Fibroblast of upper back skin (primary cell): Measurements from ENCODE around the gene PRDM15.

Experiments used
- DNase-seq: peaks from one replicate; pipeline ENCODE4 v3.0.0-alpha.2; 2013

PRDM15 gene

GRCh38 chr21:41775149-41775472 lies 104.0 kb downstream of the PRDM15 start:
- DNase-seq, result no peak

DNA sequence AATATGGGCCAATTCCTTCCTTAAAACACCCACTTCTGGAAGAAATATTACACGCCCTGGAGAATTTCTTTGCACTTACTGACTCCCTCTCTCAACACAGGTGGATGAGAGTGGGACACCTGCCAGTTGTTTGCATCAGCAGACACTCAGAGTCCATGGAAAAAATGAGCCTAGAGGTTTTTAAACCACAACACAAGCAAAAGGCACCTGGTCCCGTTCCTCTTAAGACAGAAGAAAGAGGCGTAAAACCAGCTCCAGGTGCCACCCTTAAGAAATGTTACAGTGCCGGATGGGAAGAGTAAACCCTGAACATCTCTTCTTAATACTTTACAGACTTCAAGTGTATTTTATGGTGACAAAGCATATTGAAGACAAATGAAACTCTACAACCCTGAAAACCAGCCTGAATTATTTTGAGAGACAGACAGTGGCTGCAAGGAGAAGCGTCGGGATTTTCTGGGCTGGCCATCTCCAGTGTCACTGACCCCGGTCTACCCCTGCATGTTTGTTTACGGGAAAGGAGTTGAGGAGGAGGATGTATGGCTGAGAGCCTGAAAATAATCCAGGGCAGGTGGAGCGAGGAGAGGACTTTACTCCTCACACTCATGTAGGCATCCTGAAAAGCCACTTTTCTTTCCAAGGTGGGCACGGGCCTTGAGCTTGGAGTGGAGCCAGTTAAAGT lies 104.5 kb downstream of the PRDM15 start:
- no peak for DNase-seq

DNA sequence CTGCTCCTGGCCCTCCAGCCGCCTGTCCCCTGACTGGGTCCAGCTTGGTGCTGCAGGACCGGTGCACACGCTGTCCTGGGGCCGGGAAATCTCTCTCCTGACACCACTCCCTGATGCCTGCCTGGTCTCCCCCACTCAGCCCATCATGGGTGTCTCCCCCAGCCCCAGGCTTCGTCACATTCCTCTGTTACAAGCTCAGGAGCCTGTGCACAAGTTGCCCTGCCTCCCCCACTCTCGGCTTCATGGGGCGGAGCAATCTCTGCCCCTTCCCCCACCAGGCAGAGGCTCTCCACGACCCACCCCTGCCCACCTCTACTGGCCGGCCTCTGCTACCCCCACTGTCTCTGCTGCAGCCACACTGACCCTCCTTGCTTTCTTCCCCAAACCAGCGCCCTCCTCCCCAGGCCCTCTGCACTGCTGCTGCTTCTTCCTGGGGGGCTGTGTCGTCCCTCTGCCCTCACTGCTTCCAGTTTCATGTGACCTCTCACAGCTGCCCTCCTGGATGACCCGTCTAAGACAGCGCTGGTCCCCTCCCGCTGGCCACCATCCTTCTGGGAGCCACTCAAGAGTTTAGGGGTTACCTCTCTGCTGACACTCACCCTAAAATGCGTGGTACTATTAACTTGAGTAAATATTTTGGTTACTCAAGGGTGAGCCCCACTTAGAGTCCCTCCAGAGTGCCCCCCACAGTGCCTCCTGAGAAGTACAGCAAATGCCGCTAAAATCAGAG lies 106.6 kb downstream of the PRDM15 start:
- DNase-seq, result no peak

GRCh38 chr21:41771625-41771945 lies 107.6 kb downstream of the PRDM15 start:
- no peak for DNase-seq

DNA sequence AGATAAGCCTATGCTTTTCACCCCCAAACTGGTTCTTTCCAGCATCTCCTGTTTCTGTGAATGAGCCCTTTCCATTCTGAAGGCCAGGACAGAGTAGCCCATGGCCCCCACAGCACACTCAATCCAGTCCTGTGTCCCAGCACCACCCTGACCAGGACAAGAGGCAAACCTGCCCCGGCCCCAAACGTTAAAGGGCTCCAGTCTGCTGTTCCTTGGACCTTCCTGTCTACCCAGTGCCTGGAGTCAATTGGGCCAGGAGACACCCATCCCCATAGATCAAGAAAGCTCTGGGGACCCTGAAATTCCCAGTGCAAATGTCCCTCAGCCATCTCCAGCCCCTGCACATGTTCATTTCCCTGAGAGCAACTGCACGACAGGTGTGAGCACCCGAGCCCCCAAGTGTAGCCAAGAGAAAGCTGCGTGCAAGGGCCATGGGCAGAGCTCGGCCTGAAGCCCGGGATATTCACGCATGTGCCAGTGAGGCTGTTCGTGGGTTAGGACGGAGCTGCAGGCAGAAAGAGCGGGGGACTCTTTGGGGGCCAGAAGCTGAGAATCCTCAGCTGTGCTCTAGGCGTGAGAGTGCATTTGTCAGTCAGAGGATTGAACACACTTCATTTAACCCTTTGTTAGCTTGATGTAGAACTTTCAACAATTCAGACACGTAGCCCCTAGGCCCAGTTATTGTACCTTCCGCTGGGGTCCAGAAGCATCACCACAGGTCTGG lies 108.1 kb downstream of the PRDM15 start:
- DNase-seq, result no peak

DNA sequence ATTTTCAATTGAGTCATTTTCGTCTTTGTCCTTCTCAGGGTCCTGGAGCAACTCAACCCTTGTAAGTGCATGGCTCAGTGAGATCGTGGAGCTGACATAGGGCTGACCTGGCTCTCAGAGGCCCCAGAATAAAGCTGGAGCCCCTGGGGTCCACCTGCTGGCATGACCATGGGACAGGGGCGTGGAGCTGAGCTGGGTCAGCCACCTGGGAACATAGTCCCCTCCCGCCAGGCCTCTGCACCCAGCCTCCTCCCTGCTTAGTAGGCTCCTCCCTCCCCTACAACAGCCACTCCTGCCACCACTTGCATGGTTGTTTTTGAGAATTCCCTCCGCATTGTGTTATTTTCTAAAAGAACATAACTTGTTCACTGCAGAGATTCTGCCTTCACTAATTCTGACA lies 109.2 kb downstream of the PRDM15 start:
- no peak for DNase-seq

DNA sequence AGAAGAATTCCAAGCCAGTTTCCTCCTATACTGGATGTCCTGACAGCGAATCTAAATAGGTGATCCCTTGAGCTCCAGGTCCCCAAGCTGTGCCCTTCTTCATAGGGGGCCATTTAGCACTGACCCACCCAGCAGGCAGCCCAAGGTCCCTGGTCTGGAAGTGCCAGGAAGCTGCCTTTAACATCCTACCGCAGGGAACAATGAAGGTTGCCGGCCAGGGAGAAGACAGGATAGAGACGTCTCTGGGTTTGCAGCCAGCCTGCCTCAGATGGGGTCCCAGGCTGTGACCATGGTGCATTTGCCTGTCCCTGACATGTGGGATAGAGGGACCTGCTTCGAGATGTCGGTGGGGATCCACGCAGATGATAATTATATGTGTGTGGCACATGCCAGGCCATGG lies 109.6 kb downstream of the PRDM15 start:
- no peak for DNase-seq

GRCh38 chr21:41769111-41769510 lies 110.0 kb downstream of the PRDM15 start:
- no peak for DNase-seq

- DNase-seq, result peak; percentile 67
These were observed 110.6 kb downstream of the PRDM15 start for GRCh38 chr21:41768437-41769042.

DNA sequence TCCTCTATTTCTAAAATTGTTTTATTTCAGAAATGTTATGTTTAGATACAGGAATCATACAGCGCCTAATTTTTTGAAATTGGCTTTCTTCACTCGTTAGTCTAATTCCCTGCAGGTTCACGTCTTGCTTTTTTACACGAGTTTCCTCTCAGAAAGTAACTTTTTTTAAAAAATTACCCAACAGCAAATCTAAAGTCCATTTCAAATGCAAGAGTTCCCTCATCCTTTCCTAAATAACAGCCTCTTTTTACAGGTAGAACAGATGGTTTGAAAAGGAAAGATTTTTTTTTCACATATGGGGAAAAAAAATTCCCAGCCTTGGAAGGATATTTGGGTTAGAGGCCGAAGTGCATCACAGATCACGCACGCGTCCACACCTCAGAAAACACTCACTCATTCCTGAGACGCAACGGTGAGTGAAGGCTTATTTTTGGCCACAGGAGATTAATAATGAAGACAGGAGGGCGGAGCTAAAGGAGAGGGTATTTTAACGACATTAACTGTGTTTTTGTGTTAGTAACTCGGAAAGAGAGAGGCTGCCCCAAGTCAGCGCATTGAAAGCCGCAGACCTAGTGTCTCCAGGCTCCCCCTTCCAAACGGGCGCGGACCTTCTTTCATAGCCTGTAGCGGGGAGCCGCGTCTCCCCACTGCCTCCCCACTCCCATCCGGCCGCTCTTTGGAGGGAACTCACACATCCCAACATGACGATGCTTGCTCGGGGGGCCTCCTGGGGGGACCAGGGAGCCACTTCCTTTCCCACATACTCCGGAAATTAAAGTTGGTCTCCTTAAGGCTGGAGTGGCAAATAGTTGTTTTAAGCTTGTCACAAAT lies 111.3 kb downstream of the PRDM15 start:
- no peak for DNase-seq

DNA sequence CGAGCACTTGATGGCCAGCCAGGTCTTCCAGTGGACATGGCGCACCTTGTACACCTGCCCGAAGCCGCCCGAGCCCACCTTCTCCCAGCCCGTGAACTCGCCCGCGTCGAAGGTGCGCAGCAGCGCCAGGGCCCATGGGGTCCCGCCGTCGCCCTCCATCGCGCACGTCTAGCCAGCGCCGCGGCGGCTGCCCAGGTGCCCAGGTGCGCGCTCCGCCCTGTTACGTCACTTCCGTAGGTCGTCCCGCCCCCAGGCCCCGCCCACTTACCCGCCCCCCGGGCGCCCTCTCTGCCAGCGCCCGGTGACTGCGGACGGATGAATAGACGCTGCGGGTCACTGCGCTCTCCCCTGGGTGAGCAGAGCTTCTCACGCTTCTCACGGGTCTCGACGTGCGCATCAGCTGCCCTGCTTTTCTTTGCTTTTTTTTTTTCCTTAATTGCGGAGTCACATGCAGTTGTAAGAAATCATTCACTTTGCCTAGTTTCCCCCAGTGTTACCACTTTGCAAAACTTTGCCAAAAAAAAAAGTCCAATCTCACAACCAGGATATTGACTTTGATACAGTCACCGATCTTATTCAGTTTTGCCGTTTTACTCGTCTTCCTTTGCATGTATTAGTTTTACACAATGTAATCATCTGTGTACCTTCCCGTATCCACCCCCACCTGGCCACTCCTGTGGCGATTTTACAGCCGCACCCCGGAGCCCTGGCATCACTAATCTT lies 112.1 kb downstream of the PRDM15 start, which contains the start of gene RIPK4:
TSS of gene RIPK4 (minus strand) at position 170 of the 723 bp plus-strand sequence. CDS start at position 159, 11 bp downstream.
- DNase-seq, result peak; percentile 12

- no peak for DNase-seq
These were observed 112.9 kb downstream of the PRDM15 start for GRCh38 chr21:41765973-41766882.

DNA sequence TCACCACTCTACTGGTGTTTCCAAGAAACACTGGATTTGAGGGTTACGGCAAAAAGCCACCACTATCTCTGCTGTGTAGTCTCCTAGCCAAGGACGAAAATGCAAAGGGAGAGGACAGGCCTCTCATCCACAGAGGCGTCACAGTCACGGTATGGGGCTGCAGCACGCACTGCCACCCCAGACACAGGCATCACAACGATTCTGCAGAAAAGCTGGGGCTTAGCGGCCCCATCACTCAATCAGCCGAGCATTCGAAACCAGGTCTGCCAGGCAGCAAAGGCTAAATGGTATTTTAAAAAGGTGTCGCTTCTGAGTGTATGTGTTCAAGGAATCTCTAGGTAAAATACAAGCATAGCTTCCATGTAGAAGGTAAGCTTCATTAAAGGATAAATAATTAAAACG lies 113.7 kb downstream of the PRDM15 start:
- DNase-seq, result no peak

DNA sequence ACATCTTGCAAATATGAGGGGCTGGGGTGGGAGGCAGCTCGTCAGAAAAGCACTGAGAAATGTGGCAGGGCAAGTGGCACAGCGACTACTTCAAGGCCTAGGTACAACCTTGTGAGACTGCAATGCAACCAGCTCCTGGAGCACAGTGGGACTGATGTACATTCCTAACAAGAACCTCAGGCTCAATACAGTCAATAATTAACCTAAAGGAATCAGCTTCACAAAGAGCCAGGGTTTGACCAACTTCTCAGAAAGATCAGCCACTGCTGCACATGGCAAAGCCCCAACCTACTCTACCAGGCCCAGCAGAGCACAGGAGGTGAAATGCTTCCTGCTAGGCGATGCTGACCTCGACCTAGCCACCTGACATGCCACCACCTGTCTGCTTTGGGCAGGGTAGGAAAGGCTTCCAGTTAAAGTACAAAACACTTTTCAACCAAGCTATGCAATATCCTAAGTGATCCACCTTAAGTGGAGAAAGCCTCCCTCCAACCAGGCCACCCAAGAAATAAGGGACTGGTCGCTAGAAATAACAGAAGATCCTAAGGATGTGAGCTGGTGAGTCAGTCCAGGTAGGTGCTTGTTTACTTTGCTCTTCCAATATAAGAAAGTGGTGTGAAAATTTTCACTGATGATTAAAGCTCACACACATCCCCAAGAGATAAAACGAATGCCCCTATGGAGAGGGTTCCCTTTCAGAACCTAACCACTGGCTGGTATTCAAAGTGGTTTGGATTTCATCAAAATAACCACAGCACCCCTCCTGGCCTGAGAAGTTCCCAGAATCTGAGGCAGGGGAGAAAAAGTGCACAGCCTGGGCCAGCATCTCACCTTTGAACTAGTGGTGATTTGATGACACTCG lies 114.4 kb downstream of the PRDM15 start:
- DNase-seq, result no peak

- no peak for DNase-seq
These were observed 115.1 kb downstream of the PRDM15 start for GRCh38 chr21:41763996-41764395.

- DNase-seq, result peak; percentile 21
These were observed 115.7 kb downstream of the PRDM15 start for GRCh38 chr21:41763398-41763931.

DNA sequence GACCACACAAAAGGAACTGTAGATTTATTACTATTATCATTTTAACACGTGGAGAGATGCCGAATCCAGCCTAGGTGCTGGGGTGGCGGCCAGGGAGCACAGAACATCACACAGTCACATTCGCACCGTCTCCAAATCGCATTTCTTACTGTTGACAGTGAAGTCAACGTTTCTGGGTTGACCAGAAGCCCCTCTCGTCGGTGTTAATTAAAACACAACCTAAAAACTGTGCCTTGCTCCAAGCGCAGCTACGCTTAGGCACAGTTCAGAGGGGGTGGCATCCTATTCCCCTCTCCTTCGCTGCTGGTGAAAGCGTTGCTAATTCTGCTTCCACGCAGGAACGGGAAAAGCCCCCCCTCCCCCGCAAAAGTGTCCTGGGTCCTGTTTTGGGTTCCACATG lies 116.4 kb downstream of the PRDM15 start:
- no peak for DNase-seq

GRCh38 chr21:41761934-41762635 lies 117.1 kb downstream of the PRDM15 start:
- DNase-seq, result no peak
